Measurements from ENCODE around the gene U2AF2.

Gene U2AF2

DNA sequence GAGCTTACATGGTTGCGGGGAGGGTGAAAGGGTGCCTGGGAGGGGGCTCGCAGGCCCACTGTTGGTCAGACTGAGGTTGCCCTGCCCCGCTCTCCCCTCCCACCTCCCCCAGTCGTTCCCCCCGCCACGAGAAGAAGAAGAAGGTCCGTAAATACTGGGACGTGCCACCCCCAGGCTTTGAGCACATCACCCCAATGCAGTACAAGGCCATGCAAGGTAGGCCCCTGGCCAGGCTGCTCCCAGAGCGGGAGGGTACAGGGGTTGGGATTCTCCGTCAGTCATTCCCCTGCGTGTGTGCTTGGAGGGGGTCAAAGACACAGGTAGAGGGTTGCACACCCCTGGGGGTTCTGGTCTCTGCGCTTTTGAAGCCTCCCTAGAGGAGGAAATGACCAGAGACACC lies 5.6 kb downstream of the U2AF2 start:
- no peak for FAIRE-seq

DNA sequence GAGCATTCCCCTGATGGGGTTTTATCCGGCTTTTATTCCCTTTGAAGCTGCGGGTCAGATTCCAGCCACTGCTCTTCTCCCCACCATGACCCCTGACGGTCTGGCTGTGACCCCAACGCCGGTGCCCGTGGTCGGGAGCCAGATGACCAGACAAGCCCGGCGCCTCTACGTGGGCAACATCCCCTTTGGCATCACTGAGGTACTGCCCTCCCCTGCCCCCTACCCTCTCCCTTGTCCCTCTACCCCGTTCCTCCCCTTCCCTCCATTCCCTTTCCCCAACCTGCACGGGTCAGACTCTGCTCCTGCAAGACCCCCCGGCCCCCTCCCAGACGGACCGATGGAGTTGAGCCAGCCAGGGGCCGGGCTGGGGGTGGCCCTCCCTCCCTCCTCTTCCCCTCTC lies 6.2 kb downstream of the U2AF2 start:
- no peak for FAIRE-seq

DNA sequence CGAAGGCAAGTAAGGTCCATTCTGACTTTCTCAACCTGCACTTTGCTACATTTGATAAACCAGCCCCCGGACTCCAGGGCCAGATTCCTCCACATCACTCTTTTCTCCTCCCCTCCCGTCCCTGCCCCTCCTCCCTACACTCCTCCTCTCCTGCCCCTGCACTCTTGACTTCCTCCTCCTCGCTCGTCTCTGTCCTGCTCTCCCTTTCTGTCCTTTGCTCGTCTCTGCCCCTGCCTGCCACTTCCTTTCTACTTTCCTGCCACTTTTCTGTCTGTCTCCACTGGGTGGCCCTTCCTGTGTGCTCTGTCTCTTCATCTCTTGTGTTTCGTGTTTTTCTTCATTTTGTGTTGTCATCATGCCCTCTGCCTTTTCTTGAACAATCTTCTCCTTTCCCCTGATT lies 7.0 kb downstream of the U2AF2 start:
- FAIRE-seq, result no peak

DNA sequence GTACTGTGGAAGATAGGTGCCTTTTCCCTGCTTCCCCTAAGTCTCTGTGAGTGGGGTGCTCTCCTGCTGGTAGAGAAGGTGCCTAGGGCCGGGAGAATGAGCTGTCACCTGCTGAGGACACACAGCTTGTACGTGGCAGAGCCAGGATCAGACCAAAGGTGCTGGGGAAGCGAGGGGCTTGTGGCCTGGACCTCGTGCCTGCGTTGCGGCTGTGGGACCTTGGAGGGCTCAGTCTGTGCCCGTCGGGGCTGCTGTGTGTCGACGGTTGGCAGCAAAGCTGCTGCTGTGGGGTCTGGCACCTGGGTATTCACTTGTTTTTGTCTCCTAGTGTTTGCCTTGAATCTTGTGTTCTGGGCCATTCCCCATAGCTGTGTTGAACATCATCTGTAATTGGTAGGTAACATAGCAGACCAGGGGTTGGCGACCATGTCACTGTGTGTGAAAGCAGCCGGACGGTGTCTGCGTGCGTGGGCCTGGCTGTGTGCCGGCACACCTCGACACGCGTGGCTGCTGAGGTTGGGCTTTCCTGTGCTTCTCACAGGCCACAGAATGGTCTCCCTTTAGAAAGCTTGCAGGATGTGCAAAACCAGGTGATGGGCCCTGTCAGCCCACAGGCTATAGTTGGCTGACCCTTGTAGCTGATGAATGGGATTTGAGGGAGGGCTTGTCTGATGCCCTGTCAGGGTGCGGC lies 9.2 kb downstream of the U2AF2 start:
- FAIRE-seq, result no peak

DNA sequence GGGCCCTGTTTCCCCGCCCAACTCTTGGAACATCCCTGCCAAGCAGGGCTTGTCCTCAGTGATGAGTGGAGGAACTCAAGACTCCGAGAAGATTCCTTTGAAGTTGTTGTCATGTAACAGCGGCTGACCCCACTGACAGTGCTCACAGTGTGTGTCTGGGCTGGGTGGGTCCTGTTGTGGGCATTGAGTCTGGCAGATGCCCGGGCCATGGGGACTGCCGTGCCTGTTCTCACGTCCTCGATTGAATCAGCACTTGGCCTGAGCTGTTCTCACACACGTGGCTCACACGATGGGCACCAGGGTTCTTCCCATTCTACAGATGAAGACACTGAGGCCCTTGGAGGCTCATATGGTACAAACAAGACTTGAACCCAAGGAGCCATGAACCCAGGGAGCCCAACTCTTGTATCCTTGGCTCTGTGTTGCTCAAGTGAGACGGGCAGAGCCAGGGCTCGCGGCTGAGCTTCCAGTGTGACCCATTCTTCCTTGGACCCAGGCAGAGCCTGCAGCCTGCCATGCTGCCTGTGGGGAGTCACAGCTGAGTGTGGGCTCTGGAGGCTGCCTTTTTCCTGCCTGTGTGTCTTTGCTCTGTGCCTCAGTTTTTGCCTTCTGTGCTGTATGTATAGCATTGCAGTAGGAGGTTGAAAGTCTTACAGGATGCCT lies 11.6 kb downstream of the U2AF2 start:
- no peak for FAIRE-seq

DNA sequence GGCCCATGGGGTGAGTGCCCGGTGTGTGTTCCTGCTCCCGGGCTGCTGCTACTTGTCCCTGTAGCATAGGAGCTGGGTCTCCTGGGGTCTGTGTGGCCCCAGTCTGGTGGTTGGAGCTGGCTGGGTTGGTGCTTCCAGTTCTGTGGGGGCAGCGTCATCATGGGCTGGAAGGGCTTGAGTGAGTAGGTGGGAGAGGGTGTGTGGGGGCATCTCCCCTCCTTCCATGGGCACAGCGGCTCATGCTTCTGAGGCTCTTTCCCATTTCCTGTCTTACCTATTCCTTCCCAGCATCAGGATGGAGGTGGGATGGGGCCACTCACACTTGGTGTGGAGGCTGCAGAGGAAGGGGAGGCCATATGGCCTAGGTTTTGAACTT lies 12.2 kb downstream of the U2AF2 start:
- no peak for FAIRE-seq

DNA sequence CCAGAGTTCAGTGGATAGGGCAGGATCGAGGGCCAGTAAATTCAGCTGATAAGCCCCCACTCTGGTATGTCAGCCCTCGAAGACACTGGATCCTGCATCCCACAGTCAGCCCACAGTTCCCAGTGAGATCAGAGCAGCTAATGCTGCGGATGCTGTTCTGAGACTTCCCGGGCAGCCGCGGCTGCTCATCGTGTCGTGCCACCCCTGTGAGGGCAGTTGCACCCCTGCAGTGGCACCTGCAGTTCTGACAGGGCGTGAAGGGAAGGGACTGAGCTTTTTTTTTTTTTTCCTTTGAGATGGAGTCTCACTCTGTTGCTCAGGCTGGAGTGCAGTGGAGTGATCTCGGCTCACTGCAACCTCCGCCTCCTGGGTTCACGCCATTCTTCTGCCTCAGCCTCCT lies 12.7 kb downstream of the U2AF2 start:
- FAIRE-seq, result no peak

DNA sequence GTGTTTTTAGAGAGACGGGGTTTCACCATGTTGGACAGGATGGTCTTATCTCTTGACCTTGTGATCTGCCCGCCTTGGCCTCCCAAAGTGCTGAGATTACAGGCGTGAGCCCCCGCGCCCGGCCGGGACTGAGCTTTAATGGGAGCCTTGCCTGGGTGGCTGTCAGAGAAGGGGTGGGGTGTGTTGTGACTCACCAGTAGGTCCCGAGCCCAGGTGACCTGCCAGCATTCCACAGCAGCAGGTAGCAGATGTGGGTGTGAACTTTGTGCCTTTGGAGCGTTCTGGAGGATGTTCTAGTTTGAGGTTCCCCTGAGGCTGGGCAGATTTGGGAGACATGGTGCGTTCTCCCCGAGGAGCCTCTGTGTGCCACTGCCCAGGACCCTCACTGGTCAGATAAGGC lies 13.1 kb downstream of the U2AF2 start:
- FAIRE-seq, result no peak

DNA sequence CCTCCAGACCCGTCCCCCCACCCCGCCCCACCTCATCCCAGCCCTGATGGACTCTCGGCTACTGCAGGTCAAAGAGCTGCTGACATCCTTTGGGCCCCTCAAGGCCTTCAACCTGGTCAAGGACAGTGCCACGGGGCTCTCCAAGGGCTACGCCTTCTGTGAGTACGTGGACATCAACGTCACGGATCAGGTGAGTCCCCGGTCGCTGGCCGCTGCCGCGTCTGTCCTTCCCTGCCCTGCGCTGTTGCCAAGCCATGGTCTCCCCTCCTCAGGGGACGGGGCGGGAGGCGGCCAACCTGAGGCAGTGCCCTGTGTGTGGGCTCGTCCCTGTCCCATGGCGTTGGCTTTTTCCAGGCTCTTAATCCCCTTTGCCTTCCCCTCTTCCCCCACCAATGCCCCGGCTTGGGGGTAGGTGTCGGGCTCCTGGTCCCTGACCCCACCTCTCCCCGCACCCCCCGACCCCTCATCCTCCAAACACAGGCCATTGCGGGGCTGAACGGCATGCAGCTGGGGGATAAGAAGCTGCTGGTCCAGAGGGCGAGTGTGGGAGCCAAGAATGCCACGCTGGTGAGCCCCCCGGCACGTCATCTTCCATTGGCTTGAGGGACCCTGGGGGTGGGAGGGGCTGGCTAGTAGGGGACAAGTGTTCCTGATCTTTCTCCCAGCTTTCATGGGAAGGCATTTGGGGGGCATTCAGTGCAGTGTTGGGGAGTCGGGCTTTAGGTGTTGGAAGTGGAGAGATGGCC lies 13.9 kb downstream of the U2AF2 start:
- no peak for FAIRE-seq

DNA sequence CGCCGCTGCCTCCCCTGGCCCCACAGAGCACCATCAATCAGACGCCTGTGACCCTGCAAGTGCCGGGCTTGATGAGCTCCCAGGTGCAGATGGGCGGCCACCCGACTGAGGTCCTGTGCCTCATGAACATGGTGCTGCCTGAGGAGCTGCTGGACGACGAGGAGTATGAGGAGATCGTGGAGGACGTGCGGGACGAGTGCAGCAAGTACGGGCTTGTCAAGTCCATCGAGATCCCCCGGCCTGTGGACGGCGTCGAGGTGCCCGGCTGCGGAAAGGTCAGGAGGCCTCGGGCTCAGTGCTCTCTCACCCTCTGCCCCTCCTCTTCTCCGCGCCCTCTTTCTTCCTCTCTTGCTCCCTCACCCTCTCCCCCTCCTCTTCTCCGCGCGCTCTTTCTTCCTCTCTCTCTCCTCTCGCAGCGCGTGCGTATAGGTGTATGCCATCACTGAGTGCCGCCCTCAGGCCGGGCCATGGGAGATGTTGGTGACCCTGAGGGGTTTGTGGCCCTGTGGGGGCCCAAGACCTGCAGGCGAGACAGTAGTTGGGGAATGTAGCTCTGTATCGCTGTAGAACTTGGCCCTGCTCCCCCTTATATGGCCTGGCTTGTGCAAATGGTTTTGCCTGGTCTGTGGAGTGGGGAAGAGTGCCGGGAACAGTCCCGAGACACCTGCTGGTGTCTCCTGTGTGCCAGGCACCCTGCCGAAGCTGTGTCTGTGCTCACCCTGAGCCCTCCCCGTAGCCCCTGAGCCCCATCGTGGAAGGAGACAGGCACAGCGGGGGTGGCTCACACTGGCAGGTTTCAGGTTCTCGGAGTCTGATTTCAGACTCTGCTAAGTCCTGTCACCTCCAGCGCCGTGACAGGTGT lies 14.8 kb downstream of the U2AF2 start:
- FAIRE-seq, result no peak

DNA sequence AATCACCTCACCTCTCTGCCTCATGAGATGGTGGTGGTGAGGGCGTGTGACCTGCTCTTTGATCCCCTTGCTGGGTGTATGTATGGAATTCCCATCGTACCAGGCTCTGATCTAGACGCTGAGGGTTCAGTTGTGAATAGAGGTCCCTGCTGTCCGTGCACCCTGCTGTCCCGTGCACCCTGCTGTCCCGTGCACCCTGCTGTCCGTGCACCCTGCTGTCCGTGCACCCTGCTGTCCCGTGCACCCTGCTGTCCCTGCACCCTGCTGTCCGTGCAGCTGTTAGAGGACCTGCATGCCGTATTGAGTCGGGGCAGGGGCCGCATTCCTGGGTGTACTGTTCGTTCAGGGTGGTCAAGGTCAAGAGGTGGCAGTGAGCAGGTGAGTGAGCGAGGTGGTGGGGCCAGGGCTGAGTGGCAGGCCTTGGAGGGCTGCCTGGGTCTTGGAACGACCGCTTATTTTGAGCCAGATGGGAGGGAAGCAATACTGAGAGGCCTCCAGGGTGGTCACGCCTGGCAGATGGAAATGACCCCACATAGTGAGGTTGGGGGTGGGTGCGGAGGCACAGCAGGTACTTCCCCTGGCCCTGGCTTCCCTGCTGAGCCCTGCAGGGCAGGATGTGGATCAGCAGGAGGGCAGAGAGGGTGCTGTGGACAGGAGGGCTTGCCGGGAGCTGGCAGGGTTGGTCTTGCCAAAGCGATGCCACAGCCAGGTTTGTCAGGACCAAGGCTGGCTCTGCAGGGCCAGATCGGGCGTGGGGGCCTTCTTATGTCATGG lies 15.6 kb downstream of the U2AF2 start:
- FAIRE-seq, result no peak

DNA sequence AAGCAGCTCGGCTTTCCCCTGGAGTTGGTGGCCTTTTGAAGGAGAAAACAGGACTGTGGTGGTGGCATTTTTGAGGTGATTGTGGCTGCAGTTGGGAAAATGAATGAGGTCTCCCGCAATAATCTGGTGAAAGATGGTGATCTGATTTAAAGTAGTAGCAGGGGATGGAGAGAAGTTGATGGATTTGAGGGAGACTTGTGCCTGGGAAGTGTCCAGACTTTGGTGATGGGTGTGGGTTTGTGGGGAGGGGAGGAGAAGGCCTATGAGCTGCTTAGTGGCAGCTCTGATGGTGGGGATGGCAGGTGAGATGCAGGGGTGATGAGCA lies 16.2 kb downstream of the U2AF2 start:
- FAIRE-seq, result no peak

DNA sequence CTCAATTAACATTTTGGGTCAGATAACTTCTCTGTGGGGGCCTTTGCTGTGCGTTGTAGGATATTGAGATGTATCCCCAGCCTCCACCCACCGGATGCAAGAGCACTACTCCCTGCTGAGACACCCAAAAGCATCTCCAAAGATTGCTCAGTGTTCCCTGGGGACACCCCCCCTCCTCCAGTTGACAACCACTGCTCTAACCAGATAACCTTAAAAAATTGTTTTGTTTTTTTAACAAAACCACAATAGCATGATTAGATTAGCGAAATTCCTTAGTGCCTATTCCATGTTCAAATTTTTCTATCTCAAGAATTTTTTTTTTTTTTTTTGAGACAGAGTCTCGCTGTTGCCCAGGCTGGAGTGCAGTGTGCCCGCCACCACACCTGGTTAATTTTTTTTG lies 17.6 kb downstream of the U2AF2 start:
- no peak for FAIRE-seq

DNA sequence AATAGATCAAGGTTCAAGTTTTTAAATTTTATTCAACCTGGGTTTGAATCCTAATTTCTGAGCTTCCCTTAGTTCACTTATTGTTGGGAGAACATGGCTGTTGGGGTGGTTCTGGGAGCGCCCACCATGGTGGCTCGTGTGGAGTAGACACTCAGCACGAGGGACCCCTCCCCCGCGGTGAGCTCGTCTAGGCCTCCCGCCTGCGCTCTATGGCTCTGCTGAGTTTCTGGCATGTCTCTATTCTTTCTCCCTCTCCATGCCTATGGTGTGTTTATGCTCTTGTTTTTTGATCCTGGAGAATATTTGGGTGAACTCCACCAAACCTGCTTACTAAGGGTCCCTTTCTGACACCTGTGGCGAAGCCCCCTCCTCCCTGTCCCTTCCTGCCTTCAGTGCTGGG lies 18.6 kb downstream of the U2AF2 start:
- FAIRE-seq, result no peak

DNA sequence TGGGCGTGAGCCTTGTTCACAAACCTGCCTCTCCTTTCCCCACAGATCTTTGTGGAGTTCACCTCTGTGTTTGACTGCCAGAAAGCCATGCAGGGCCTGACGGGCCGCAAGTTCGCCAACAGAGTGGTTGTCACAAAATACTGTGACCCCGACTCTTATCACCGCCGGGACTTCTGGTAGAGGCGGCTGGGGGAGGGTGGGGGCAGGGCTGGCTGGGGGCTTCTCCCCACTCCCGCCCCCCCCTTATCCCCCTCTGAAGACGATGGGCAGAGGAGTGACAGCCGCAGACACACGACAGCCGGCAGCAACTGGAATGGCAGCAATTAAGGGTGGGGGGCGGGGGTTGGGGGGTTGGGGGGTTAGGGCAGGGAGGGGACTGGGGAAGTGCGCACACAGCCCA lies 19.1 kb downstream of the U2AF2 start:
- no peak for FAIRE-seq

DNA sequence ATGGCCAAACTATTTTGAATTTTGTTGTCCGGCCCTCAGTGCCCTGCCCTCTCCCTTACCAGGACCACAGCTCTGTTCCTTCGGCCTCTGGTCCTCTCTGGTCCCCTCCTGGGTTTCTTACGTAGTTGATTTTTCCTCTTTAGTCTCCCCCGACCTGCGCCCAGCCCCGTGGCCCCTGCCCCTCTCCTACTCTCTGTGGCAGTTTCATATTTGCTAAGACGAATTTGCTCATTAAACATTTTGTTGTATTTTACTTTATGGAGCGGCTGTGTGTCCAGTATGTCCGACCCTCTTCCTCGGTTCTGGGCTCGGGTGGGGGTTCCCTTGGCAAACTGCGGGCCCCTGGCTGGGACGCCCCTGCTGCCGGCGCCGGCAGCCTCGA lies 19.6 kb downstream of the U2AF2 start:
- FAIRE-seq, result no peak

DNA sequence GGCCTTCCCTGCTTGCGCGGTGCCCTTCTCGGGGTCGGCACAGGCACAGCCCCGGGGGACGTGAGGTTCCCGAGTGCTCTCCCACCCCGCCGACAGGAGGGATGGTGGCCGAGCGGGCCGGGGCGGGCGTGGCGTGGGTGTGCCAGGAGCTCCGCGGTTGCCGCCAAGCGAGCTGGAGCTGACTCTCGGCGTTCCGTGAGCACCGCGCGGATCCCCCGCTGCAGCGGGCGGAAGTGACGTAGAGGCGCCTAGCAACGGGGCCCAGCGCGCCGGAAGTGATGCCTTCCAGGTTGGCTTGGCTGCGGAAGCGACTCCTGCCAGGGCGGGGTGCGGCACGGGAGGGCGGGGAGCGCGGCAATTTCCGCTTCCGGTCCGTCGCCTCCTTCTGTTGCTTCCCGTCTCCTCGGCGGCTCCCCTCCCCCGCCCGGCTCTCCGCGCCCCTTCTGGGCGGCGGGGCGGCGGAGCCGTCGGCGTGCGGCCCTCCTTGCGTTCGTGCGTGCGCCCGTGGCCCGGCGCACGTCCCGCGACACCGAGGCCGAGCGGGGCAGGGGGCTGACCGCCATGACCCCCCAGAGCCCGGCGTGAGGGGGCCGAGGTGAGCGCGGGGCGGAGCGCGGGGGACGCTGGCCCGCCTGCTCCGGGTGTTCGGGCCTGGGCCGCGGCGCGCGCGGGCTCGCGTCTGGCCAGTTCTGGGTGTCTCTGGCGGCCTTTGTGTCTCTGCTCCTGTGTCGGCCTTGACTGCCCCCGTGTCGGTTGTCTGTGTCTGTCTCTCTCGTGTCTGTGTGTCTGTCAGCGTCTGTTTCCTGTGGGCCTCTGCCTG lies 20.2 kb downstream of the U2AF2 start, which contains the start of gene EPN1:
Gene EPN1 (plus strand): TSS at position 386 of the 820 bp plus-strand sequence. CDS start 3,402 bp downstream, outside the sequence.
- peak; percentile 52 for FAIRE-seq

DNA sequence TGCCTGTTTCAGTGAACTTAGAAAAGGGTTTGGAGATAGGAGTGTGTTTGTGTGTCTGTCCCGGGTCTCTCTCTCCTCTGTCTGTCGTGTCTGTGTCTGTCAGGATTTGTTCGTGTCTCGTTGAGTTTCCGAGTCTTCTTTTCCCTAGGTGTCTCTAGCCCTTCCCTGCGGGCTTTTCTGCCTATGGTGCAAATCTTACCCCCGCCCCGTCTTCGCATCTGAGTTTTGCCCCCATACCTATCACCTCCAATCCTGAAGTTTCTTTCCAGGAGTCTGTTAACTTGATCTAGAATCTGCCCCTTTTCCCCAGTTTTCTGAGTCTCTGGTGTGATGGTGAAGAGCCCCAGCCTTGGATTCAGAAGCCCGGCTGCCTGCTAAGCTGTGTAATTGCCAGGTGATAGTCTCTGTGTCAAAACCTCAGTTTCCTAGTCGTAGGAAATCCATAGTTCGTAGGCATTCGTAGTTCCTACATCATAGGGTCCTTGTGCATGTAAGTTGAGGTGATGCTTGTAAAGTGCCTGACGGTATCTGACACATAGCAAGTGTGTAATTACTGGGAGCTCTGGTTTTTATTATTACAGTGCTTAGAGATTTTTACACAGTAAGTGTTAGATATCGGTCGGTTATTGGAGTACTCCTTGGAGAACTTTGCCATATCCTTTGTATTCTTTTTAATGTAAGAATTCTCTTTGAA lies 21.0 kb downstream of the U2AF2 start:
- FAIRE-seq, result no peak

DNA sequence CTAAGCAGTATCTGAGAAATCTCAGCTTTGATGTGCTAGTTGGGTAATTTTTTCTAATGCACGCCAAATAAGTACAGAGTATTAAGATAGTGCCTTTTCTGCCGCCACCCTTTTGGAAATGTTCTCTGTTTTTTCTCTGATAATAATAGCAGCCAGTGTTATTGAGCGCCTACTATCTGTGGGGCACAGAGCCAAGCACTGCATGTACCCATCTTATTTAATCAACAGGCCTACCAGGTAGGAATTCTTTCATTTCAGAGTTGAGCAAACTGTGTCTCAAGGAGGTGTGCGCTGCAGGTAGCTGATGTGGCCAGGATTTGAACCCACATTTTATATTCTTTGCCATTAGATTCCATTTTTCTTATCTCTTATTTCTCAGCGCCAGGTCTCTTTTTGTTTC lies 21.5 kb downstream of the U2AF2 start:
- FAIRE-seq, result no peak

DNA sequence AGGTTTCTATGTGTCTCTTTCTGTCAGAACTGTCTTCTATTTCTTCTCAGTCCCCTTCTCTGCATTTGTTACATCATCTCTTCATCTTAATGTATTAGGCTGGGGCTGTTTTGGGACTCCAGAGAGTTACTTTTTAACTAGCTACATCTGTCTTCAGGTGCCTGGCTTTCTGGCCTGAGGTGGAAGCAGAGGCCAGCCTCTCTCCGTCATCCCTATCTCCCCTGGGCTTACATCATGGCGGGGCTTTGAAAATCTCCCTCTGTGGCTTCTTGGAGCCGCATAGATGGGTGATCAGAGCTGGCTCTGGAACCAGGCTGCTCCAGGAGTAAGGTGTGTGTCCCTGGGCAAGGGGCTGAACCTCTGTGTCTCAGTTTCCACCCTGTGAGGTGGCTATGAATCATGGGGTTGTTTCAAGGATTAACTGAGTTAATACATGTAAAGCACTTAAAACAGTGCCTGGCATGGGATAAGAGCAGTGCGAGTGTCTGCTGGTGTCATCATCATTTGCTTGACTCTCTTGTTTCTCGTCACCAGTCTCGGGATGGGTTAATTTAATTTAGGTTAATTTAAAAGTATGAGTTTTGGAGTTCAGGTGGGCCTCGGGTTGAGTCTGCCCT lies 22.2 kb downstream of the U2AF2 start:
- FAIRE-seq, result no peak
